ENCODE data around the gene CCDC88C.
"Not testable (repeated sequence)": the region's sequence is repeated elsewhere in the genome, so short reads cannot be mapped to it uniquely, and the experiment has no call there.

CCDC88C gene

GRCh38 chr14:91228112-91229004 lies 189.3 kb downstream of the CCDC88C start:
- Histone ChIP-seq H3K4me1 (ENCODE audit: control insufficient read depth, insufficient read depth, low read length) (peaks cover 4% of the 10 kb centered on the region), H3K9me3 (ENCODE audit: control insufficient read depth in 2 of 2, low read length in 2 of 2) (no peaks in the 10 kb centered on the region), H3K27ac (ENCODE audit: low read length) (no peak overlapping the region), H3K27me3 (ENCODE audit: control insufficient read depth in 1 of 2, insufficient read depth in 2 of 2, low read length in 2 of 2) (no peaks in the 10 kb centered on the region), H3K4me3 (ENCODE audit: low read length in 2 of 2) (no peak overlapping the region), H3K36me3 (ENCODE audit: control insufficient read depth in 2 of 2, insufficient read depth in 2 of 2, low read length in 2 of 2) (peaks cover 20 to 29% of the 10 kb centered on the region in 2 donors), H3K9ac (ENCODE audit: low read length in 2 of 2) (no peak overlapping the region)

GRCh38 chr14:91227183-91227628 lies 190.4 kb downstream of the CCDC88C start:
- Histone ChIP-seq H3K4me1 (ENCODE audit: control insufficient read depth, insufficient read depth, low read length) (peaks cover 5% of the 10 kb centered on the region), H3K27me3 (ENCODE audit: control insufficient read depth in 1 of 2, insufficient read depth in 2 of 2, low read length in 2 of 2) (no peaks in the 10 kb centered on the region), H3K27ac (ENCODE audit: low read length) (no peak overlapping the region), H3K4me3 (ENCODE audit: low read length in 2 of 2) (no peak overlapping the region), H3K9me3 (ENCODE audit: control insufficient read depth in 2 of 2, low read length in 2 of 2) (no peaks in the 10 kb centered on the region), H3K9ac (ENCODE audit: low read length in 2 of 2) (no peak overlapping the region), H3K36me3 (ENCODE audit: control insufficient read depth in 2 of 2, insufficient read depth in 2 of 2, low read length in 2 of 2) (peaks cover 25 to 35% of the 10 kb centered on the region in 2 donors)

GRCh38 chr14:91226360-91226759 lies 191.3 kb downstream of the CCDC88C start:
- not testable (repeated sequence) for H3K9me3 ChIP-seq (ENCODE audit: control insufficient read depth in 2 of 2, low read length in 2 of 2); H3K4me3 ChIP-seq (ENCODE audit: low read length in 2 of 2); H3K4me1 ChIP-seq (ENCODE audit: control insufficient read depth, insufficient read depth, low read length); H3K27ac ChIP-seq (ENCODE audit: low read length); H3K9ac ChIP-seq (ENCODE audit: low read length in 2 of 2); H3K27me3 ChIP-seq (ENCODE audit: control insufficient read depth in 1 of 2, insufficient read depth in 2 of 2, low read length in 2 of 2)
- peaks cover 25 to 41% of the 10 kb centered on the region in 2 donors for H3K36me3 ChIP-seq (ENCODE audit: control insufficient read depth in 2 of 2, insufficient read depth in 2 of 2, low read length in 2 of 2)

- Histone ChIP-seq H3K4me3 (ENCODE audit: low read length in 2 of 2) (no peak overlapping the region), H3K27ac (ENCODE audit: low read length) (no peak overlapping the region), H3K9me3 (ENCODE audit: control insufficient read depth in 2 of 2, low read length in 2 of 2) (no peaks in the 10 kb centered on the region), H3K4me1 (ENCODE audit: control insufficient read depth, insufficient read depth, low read length) (peaks cover 2% of the 10 kb centered on the region), H3K9ac (ENCODE audit: low read length in 2 of 2) (no peak overlapping the region), H3K27me3 (ENCODE audit: control insufficient read depth in 1 of 2, insufficient read depth in 2 of 2, low read length in 2 of 2) (no peaks in the 10 kb centered on the region), H3K36me3 (ENCODE audit: control insufficient read depth in 2 of 2, insufficient read depth in 2 of 2, low read length in 2 of 2) (peaks cover 27 to 48% of the 10 kb centered on the region in 2 donors)
Measured at GRCh38 chr14:91225025-91225424, 192.6 kb downstream of the CCDC88C start.

- Histone ChIP-seq H3K36me3 (ENCODE audit: control insufficient read depth in 2 of 2, insufficient read depth in 2 of 2, low read length in 2 of 2) (peaks cover 22 to 46% of the 10 kb centered on the region in 2 donors), H3K4me1 (ENCODE audit: control insufficient read depth, insufficient read depth, low read length) (peaks cover 7% of the 10 kb centered on the region), H3K9ac (ENCODE audit: low read length in 2 of 2) (no peak overlapping the region), H3K27me3 (ENCODE audit: control insufficient read depth in 1 of 2, insufficient read depth in 2 of 2, low read length in 2 of 2) (no peaks in the 10 kb centered on the region), H3K9me3 (ENCODE audit: control insufficient read depth in 2 of 2, low read length in 2 of 2) (no peaks in the 10 kb centered on the region), H3K27ac (ENCODE audit: low read length) (no peak overlapping the region), H3K4me3 (ENCODE audit: low read length in 2 of 2) (no peak overlapping the region)
Measured at GRCh38 chr14:91223028-91223783, 194.4 kb downstream of the CCDC88C start.
